ENCODE measurements around the gene RPS25. TPM values are rescaled to one million over a fixed set of nuclear protein-coding genes. Genes with fewer than 3 reads are reported as not detected.

The RPS25 gene
- total and polyA plus RNA-seq, 2 donors from 2014 or later, result 852 to 1,047 TPM

- DNase-seq (no peak), FAIRE-seq (no peak)
- Histone ChIP-seq H3K9me3 (ENCODE audit: control insufficient read depth in 2 of 3, insufficient read depth in 1 of 3, low read length in 3 of 3) (no peaks in the 10 kb centered on the region), H3K36me3 (ENCODE audit: control insufficient read depth in 2 of 3, insufficient read depth in 3 of 3, low read length in 3 of 3) (peaks cover 2 to 22% (median 14%) of the 10 kb centered on the region in 3 donors), H3K9ac (ENCODE audit: low read length in 3 of 3) (peak overlapping the region; percentile 26 to 89 (median 43)), H3K27me3 (ENCODE audit: control insufficient read depth, insufficient read depth, low read length) (no peaks in the 10 kb centered on the region), H3K4me1 (ENCODE audit: control insufficient read depth in 2 of 3, insufficient read depth in 2 of 3, low read depth in 1 of 3, low read length in 3 of 3) (peaks cover 5 to 28% (median 25%) of the 10 kb centered on the region in 3 donors), H3K27ac (ENCODE audit: low read depth in 2 of 2, low read length in 2 of 2) (peak overlapping the region; percentile 94 to 95), H3K4me3 (ENCODE audit: low read length in 3 of 3) (peak overlapping the region; percentile 77 to 91 (median 84))
- TF ChIP-seq, protein P1, sequence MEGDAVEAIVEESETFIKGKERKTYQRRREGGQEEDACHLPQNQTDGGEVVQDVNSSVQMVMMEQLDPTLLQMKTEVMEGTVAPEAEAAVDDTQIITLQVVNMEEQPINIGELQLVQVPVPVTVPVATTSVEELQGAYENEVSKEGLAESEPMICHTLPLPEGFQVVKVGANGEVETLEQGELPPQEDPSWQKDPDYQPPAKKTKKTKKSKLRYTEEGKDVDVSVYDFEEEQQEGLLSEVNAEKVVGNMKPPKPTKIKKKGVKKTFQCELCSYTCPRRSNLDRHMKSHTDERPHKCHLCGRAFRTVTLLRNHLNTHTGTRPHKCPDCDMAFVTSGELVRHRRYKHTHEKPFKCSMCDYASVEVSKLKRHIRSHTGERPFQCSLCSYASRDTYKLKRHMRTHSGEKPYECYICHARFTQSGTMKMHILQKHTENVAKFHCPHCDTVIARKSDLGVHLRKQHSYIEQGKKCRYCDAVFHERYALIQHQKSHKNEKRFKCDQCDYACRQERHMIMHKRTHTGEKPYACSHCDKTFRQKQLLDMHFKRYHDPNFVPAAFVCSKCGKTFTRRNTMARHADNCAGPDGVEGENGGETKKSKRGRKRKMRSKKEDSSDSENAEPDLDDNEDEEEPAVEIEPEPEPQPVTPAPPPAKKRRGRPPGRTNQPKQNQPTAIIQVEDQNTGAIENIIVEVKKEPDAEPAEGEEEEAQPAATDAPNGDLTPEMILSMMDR (IDR thresholded peaks at IDR 0.05; ENCODE audit: borderline replicate concordance, extremely low read depth, insufficient read depth), result no peak
- intact Hi-C loops (cut with DNase I), result no loop called here
Measured at GRCh38 chr11:119030029-119030328, 11.8 kb upstream of the RPS25 start.

GRCh38 chr11:119029340-119030028 lies 11.3 kb upstream of the RPS25 start:
- H3K27me3 ChIP-seq (ENCODE audit: control insufficient read depth, insufficient read depth, low read length), result no peaks in the 10 kb centered on the region
- intact Hi-C loops (cut with DNase I), result no loop called here
- H3K9me3 ChIP-seq (ENCODE audit: control insufficient read depth in 2 of 3, insufficient read depth in 1 of 3, low read length in 3 of 3), result no peaks in the 10 kb centered on the region
- TF ChIP-seq, protein P1 (IDR thresholded peaks at IDR 0.05; ENCODE audit: borderline replicate concordance, extremely low read depth, insufficient read depth), result no peak
- H3K27ac ChIP-seq (ENCODE audit: low read depth in 2 of 2, low read length in 2 of 2), result peak overlapping the region; percentile 94 to 95
- FAIRE-seq, result no peak
- peak; percentile 73 to 91 (median 79) for DNase-seq
- H3K9ac ChIP-seq (ENCODE audit: low read length in 3 of 3), result peak overlapping the region; percentile 26 to 89 (median 67)
- H3K4me3 ChIP-seq (ENCODE audit: low read length in 3 of 3), result peak overlapping the region; percentile 78 to 91 (median 84)
- H3K4me1 ChIP-seq (ENCODE audit: control insufficient read depth in 2 of 3, insufficient read depth in 2 of 3, low read depth in 1 of 3, low read length in 3 of 3), result peaks cover 5 to 33% (median 30%) of the 10 kb centered on the region in 3 donors
- peaks cover 2 to 25% (median 19%) of the 10 kb centered on the region in 3 donors for H3K36me3 ChIP-seq (ENCODE audit: control insufficient read depth in 2 of 3, insufficient read depth in 3 of 3, low read length in 3 of 3)

DNA sequence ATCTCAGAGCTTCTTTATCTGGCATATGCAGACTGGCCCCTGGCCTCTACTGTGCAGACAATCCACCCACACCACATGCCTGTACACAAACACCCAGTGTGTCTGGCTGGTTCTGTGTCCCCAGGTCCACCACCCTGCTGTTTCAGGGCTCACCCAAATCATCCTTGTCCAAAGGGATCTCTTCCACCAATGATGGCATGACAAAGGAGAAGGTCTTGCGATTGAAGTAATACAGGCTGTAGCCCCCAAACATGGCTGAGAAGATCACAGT lies 10.9 kb upstream of the RPS25 start:
- intact Hi-C loops (cut with DNase I), result no loop called here
- TF ChIP-seq, protein P1 (IDR thresholded peaks at IDR 0.05; ENCODE audit: borderline replicate concordance, extremely low read depth, insufficient read depth), result no peak
- Histone ChIP-seq H3K27ac (ENCODE audit: low read depth in 2 of 2, low read length in 2 of 2) (peak overlapping the region; percentile 36 to 69), H3K36me3 (ENCODE audit: control insufficient read depth in 2 of 3, insufficient read depth in 3 of 3, low read length in 3 of 3) (peaks cover 2 to 30% (median 23%) of the 10 kb centered on the region in 3 donors), H3K27me3 (ENCODE audit: control insufficient read depth, insufficient read depth, low read length) (no peaks in the 10 kb centered on the region), H3K9me3 (ENCODE audit: control insufficient read depth in 2 of 3, insufficient read depth in 1 of 3, low read length in 3 of 3) (no peaks in the 10 kb centered on the region), H3K4me1 (ENCODE audit: control insufficient read depth in 2 of 3, insufficient read depth in 2 of 3, low read depth in 1 of 3, low read length in 3 of 3) (peaks cover 5 to 37% (median 35%) of the 10 kb centered on the region in 3 donors), H3K9ac (ENCODE audit: low read length in 3 of 3) (peak overlapping the region; percentile 1 to 89 (median 67)), H3K4me3 (ENCODE audit: low read length in 3 of 3) (peak overlapping the region; percentile 52 to 91 (median 78))
- DNase-seq (no peak), FAIRE-seq (no peak)
